Ovary (tissue), 3 donors: ENCODE data around the gene USP9X.

ENCODE experiments used
- EP300 ChIP-seq: sonication (generic); formaldehyde crosslinking; IDR thresholded peaks from one replicate; pipeline ENCODE4 v1.6.1; 2017; ENCODE audit warnings: antibody characterized with exemption
- TF ChIP-seq, protein P1 (sequence below), 3 donors: fragments of 450-650 bp in 2 of 3; fragments of 200-600 bp in 1 of 3; IDR thresholded peaks; one replicate each; pipeline versions ENCODE4 v1.5.1 to v1.8.0; 2016 to 2022; ENCODE audit warnings: antibody characterized with exemption in 3 of 3, mild to moderate bottlenecking in 1 of 3
- donor health status: DM: no; HTN: no; CAD: no.

DNA sequence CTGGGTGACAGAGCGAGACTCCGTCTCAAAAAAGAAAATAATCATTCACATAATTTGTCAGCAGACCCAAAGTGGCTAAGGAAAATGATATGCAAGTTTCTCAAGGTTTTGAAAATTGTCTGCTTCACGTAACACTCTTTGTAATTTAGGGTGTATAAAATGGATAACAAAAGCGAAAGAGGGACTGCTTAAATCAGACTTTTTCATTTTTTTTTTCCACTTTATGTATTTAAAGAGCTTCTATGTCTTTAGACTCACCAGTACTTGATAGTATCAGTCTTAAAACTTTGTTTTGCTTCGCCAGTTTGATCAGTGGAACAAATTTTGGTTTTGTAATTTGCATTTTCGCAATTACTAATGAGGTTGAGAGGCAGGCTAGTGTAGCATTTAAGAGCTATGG is 34.6 kb downstream of the USP9X start:
- TF ChIP-seq, protein P1, sequence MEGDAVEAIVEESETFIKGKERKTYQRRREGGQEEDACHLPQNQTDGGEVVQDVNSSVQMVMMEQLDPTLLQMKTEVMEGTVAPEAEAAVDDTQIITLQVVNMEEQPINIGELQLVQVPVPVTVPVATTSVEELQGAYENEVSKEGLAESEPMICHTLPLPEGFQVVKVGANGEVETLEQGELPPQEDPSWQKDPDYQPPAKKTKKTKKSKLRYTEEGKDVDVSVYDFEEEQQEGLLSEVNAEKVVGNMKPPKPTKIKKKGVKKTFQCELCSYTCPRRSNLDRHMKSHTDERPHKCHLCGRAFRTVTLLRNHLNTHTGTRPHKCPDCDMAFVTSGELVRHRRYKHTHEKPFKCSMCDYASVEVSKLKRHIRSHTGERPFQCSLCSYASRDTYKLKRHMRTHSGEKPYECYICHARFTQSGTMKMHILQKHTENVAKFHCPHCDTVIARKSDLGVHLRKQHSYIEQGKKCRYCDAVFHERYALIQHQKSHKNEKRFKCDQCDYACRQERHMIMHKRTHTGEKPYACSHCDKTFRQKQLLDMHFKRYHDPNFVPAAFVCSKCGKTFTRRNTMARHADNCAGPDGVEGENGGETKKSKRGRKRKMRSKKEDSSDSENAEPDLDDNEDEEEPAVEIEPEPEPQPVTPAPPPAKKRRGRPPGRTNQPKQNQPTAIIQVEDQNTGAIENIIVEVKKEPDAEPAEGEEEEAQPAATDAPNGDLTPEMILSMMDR (IDR thresholded peaks at IDR 0.05), result no peak
- TF ChIP-seq EP300, result no peak
